DMS 273 (cell line): ENCODE results near the gene LRP8.
"Not testable (repeated sequence)": the region's sequence is repeated elsewhere in the genome, so short reads cannot be mapped to it uniquely, and the experiment has no call there.

Experiments used
- DNase-seq: peaks from one replicate; lab custom pipeline; 2025; ENCODE audit not compliant: unreplicated experiment; lab: John Stamatoyannopoulos, UW

The LRP8 gene

DNA sequence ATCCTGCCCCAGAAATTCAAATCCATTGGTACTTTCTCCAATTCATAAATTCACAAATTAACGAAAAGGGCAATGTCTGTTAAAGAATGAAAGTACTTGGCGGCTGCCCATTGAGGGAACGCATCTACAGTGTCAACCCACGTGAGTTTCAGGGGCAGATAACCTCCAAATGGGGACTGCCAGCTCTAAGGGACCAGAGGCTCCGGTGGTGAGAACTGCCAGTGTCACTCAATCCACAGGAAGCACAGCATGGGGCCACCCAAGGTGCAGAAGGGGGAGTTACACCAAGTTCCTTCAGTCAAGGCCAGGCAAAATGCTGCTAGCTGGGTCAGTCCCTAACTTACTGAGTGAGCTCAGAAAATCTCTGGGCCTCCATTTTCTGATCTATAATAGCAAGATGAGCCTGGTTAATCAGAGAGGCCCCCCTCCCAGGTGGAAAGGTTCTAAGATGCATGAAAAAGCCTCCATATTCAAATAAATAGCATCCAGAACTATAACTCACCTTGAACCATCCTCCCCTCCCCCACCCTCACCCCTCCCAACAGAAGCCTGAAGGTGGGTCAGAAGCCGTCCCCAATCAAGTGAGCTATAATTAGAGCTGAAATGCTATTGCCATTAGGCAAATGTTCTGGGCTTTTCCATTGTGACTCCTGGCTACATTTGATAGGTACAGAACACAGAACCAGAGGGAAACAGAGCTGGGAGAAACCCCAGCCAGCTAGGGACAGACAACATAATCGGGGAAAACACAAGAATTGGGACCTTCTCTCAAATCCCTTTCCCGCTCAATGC lies 41.7 kb downstream of the LRP8 start:
- no peak for DNase-seq

GRCh38 chr1:53285546-53285945 lies 42.3 kb downstream of the LRP8 start:
- DNase-seq: no peak

- DNase-seq: no peak
These were observed 43.4 kb downstream of the LRP8 start for GRCh38 chr1:53284224-53285020.

DNA sequence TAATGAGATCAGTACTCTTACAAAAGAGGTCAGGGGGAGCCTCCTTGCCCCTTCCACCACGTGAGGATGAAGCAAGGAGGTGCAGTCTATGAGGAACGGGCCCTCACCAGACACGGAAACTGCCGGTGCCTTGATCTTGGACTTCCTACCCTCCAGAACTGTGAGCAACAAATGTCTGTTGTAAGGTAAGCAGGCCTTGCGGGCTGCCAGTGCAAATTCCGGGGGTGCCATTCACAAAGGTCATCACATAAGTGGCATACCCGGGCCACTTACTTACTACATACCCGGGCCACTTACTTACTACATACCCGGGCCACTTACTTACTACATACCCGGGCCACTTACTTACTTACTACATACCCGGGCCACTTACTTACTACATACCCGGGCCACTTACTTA lies 44.7 kb downstream of the LRP8 start:
- not testable (repeated sequence) for DNase-seq

- peak; percentile 50 for DNase-seq
These were observed 46.7 kb downstream of the LRP8 start for GRCh38 chr1:53281133-53281532.

GRCh38 chr1:53280496-53280895 lies 47.4 kb downstream of the LRP8 start:
- DNase-seq: peak; percentile 39

DNA sequence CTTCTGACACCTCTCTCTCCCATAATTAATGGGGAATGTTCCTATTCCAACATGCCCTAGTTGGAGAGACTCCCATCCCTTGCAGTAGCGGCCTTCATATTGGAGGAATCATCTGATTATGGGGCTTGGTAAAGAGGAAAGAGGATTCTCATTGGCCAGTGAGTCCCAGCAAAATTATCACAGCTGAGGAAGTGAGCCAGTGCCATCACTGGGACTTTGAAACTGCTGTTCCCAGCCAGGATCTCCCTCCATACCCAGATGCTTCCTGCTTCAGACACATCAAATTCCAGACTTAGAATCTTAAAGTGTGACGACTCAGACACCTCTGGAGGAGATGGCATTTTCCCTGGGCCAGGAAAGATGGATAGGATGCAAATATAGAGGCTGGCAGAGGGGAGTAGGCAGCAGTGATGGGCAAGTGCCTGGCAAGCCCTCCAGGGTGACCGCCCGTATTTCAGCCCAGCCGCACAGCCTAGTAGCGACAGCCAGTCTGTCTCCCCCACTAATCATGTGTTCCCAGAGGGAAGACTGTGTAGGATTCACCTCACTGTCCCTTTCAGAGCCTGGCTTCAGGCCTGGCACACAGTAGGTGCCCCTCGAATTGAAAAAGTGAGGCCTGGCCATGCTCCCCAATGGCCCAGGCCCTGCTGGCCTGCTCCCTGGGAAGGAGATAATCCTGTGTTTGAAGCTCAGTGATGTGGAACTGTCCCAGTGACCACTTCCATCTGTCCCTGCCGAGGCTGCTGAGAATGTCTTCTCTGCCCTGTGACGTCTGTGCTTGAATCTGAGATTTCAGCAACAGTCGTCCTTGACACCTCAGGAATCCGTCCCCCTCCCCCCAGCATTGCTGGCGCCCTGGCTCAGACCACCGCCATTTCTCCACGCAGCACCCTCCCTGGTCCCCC lies 48.3 kb downstream of the LRP8 start:
- peak; percentile 39 for DNase-seq

GRCh38 chr1:53278298-53278725 lies 49.6 kb downstream of the LRP8 start:
- DNase-seq: peak; percentile 70

- DNase-seq: no peak
These were observed 50.5 kb downstream of the LRP8 start for GRCh38 chr1:53277326-53277725.

GRCh38 chr1:53276902-53277281 lies 51.0 kb downstream of the LRP8 start:
- no peak for DNase-seq

DNA sequence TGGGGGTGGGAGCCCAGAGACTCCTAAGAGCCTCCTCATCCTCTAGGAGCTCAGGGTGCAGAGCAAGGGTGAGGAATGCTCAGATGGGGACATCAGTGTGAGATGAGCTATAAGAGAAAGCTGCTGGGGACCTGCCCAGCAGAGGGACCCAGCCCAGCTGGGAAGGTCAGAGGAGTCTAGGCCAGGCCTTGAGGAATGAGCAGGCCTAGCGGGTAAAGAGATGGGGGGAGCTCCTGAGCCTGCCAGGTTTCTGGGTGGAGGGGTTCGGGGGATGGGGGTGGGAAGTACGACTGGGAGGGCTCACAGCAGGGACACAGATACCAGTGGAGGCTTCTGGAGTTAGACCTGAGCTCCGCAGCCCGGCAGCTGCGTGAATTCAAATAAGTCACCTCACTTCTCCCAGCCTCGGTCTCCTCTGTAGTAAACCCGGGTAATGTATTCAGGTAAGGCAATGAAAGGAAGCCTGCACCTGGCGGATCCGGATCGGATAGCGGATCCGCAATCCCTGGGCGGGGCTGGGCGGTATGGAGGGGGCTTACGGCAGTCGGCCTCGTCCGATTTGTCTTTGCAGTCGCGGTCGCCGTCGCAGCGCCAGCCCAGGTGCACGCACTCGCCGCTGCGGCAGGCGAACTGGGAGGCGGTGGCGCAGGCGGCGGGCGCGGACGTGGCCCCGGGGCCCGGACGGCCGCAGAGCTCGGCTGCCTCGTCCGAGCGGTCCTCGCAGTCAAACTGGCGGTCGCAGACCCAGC lies 51.5 kb downstream of the LRP8 start:
- DNase-seq: no peak

DNA sequence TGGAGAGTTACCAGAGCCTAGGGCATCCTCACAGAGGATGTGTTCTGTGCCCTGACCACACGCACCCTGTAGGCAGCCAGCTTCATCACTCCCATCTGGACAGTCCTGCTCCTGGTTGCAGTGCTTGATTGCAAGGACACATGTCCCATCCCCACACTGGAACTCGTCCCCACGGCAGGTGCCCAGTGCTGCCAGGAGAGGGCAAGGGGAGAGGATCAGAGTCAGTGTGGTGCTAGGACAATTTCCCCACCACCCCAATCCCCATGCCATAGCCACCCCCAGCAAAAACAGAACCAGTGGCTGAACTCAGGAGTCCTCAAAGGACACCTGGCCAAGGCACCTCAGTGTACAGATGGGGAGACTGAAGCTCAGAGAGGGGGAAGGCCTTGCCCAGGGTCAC lies 52.3 kb downstream of the LRP8 start:
- no peak for DNase-seq

DNA sequence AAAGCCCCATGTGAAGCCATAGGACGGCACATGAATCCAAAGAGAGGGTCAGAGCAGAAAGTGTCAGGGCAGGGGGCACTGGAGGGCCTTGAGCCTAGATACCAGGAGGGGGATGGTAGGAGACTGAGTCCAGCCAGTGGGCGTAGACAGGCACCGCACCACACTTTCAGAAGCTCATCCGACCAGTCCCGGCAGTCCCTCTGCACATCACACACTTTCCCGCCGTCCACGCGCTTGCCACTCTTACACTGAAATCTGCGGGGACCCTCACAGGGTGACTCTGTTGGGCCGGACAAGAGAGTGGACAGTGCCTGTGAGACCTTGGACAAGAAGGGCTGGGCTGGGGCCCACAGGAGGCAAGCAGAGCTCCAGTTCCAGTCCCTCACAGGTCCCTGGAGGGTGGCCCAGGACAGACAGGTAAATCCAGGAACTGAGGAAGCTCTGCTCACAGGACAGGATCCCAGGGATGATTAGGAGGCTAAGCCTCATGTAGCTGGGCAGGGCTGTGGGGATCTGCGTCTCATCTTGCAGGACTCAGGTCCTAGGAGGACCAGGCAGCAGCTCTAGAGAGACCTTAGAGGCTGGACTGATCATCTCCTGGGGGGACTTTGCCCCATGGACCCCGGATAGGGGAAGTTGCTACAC lies 53.2 kb downstream of the LRP8 start:
- DNase-seq: no peak

DNA sequence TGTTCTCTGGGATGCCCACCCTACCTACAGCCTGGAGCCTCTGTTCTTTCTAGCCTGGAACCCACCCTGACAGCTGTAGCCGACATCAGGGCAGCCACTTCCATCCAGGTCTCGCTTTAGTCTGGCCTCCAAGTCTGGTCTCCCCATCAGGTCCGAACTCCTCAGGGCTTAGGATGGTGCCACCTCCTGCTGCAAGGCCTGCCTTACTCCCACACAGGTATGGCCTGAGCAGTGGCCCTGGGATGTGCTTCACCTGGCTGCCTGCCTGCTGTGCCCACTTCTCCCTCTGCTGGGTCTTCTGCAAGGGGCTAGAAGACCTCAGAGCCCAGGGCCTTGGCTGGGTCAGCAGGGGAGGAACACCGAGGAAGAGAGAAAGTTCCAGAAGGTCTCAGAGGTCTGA lies 53.8 kb downstream of the LRP8 start:
- DNase-seq: no peak

GRCh38 chr1:53273526-53273925 lies 54.3 kb downstream of the LRP8 start:
- no peak for DNase-seq

DNA sequence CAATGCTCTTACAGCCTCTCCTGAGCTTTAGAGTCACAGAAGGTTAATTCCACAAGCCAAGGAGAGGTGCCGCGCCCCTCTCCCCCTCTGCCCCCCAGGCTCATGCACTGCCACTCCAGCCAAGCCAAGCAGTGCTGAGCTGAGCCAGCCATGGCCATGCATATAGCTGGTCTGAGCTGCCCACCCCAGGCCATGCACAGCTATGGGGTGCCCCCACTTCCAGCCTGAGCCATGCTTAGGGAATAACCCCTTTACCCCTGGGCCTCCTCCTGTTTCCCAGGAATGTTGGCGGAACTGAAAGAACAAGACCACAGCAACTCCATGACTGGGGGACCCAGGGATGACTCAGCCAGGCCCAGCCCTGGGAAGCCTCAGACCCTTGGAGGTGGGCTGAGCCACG lies 55.5 kb downstream of the LRP8 start:
- no peak for DNase-seq

- DNase-seq: no peak
These were observed 56.3 kb downstream of the LRP8 start for GRCh38 chr1:53271446-53272090.

DNA sequence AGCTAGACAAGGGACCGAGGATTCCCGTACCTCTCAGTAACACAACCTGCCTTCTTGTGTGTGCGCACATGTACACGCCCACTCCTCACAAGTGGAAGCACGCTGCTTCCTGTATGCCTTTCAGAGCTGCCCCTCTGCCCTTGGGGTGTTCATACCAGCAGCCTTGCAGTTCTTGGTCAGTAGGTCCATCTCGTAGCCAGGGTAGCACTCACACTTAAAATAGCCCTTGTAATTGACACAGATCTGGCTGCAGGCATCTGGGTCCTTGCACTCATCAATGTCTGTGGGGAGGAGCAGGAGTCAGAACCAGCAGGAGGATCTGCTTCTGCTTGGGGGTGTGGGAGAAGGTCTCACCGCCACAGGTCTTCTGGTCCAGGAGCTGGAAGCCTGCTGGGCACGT lies 57.0 kb downstream of the LRP8 start:
- DNase-seq: no peak

DNA sequence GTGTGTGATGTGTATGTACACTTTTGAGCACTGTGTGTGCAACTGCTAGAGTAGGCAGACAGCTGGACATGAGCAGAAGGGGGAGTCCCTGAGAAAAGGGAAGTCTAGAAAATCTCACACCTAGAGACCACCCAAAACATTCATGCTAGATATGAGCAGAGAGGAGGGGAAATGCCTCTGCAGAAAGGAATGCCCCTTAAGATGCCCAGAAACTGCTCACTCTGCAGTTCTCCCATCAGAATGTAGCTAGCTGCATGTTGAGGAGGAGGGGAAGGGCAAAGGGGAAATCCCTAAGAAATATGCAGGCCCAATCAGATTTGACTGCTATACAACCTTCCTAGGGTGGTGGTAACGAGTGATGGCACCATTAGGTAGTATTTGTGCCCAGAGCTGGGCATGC lies 57.8 kb downstream of the LRP8 start:
- DNase-seq: no peak

- DNase-seq: no peak
These were observed 60.1 kb downstream of the LRP8 start for GRCh38 chr1:53267761-53268160.
